ENCODE data around the gene DTNA.
"Not testable (repeated sequence)": the region's sequence is repeated elsewhere in the genome, so short reads cannot be mapped to it uniquely, and the experiment has no call there.

DTNA gene

GRCh38 chr18:34726286-34727004 lies 16.3 kb downstream of the DTNA start:
- no peak for DNase-seq

GRCh38 chr18:34729264-34729663 lies 19.2 kb downstream of the DTNA start:
- DNase-seq = no peak

- no peak for DNase-seq
Measured at GRCh38 chr18:34729740-34730355, 19.8 kb downstream of the DTNA start.

GRCh38 chr18:34730774-34731173 lies 20.7 kb downstream of the DTNA start:
- DNase-seq = no peak

- DNase-seq = no peak
Measured at GRCh38 chr18:34734056-34734455, 24.0 kb downstream of the DTNA start.

- not testable (repeated sequence) for DNase-seq
Measured at GRCh38 chr18:34734526-34734925, 24.4 kb downstream of the DTNA start.

GRCh38 chr18:34738175-34738894 lies 28.2 kb downstream of the DTNA start:
- DNase-seq = no peak

- DNase-seq = no peak
Measured at GRCh38 chr18:34740101-34740500, 30.0 kb downstream of the DTNA start.

GRCh38 chr18:34740724-34741123 lies 30.6 kb downstream of the DTNA start:
- no peak for DNase-seq

GRCh38 chr18:34741401-34741800 lies 31.3 kb downstream of the DTNA start:
- no peak for DNase-seq

GRCh38 chr18:34742891-34743341 lies 32.8 kb downstream of the DTNA start:
- no peak for DNase-seq

GRCh38 chr18:34744569-34744968 lies 34.5 kb downstream of the DTNA start:
- no peak for DNase-seq

GRCh38 chr18:34746614-34747013 lies 36.5 kb downstream of the DTNA start:
- no peak for DNase-seq

GRCh38 chr18:34749721-34750120 lies 39.6 kb downstream of the DTNA start:
- DNase-seq = no peak

GRCh38 chr18:34752056-34752455 lies 42.0 kb downstream of the DTNA start:
- DNase-seq = no peak

GRCh38 chr18:34754300-34754699 lies 44.2 kb downstream of the DTNA start:
- DNase-seq = no peak

- no peak for DNase-seq
Measured at GRCh38 chr18:34757666-34758065, 47.6 kb downstream of the DTNA start.

GRCh38 chr18:34758378-34758948 lies 48.4 kb downstream of the DTNA start:
- no peak for DNase-seq

GRCh38 chr18:34760444-34760843 lies 50.3 kb downstream of the DTNA start:
- DNase-seq = no peak

GRCh38 chr18:34764451-34764850 lies 54.4 kb downstream of the DTNA start:
- DNase-seq = no peak

GRCh38 chr18:34767601-34768027 lies 57.5 kb downstream of the DTNA start:
- DNase-seq = no peak

- no peak for DNase-seq
Measured at GRCh38 chr18:34771958-34772357, 61.9 kb downstream of the DTNA start.

- no peak for DNase-seq
Measured at GRCh38 chr18:34772887-34773286, 62.8 kb downstream of the DTNA start.

GRCh38 chr18:34773378-34773777 lies 63.3 kb downstream of the DTNA start:
- no peak for DNase-seq

Measured in CD4-positive, alpha-beta T cell treated with Interleukin-4 for 4 hours (primary cell).